Activated CD4-positive, alpha-beta T cell treated with anti-CD3 and anti-CD28 coated beads for 24 hours (primary cell): ENCODE data around the gene HHIPL1.

Experiments
- DNase-seq, 2 donors: peaks; one replicate each; pipeline ENCODE4 v3.0.0-alpha.2; 2020; ENCODE audit warnings: low read depth in 2 of 2

The HHIPL1 gene

DNA sequence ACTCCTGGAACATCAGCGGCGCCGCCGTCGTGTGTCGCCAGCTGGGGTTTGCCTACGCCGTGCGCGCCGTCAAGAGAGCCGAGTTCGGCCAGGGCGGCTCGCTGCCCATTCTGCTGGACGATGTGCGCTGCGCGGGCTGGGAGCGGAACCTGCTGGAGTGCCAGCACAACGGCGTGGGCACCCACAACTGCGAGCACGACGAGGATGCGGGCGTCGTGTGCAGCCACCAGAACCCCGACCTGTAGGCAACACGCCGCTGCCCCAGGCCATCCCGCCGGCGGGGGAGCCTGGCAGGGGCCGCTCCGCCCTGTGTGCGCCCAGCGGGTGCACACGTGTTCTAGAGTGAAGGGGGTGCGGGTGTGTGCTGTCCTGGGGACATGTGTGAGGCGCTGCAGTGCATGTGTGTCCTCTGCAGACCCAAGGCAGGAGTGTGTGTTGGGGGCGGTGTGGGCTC, 30.5 kb downstream of the HHIPL1 start:
- DNase-seq, result no peak

- DNase-seq, result no peak
Measured at GRCh38 chr14:99675951-99676350, 31.0 kb downstream of the HHIPL1 start.

- no peak for DNase-seq
Measured at GRCh38 chr14:99676657-99677056, 31.7 kb downstream of the HHIPL1 start.

DNA sequence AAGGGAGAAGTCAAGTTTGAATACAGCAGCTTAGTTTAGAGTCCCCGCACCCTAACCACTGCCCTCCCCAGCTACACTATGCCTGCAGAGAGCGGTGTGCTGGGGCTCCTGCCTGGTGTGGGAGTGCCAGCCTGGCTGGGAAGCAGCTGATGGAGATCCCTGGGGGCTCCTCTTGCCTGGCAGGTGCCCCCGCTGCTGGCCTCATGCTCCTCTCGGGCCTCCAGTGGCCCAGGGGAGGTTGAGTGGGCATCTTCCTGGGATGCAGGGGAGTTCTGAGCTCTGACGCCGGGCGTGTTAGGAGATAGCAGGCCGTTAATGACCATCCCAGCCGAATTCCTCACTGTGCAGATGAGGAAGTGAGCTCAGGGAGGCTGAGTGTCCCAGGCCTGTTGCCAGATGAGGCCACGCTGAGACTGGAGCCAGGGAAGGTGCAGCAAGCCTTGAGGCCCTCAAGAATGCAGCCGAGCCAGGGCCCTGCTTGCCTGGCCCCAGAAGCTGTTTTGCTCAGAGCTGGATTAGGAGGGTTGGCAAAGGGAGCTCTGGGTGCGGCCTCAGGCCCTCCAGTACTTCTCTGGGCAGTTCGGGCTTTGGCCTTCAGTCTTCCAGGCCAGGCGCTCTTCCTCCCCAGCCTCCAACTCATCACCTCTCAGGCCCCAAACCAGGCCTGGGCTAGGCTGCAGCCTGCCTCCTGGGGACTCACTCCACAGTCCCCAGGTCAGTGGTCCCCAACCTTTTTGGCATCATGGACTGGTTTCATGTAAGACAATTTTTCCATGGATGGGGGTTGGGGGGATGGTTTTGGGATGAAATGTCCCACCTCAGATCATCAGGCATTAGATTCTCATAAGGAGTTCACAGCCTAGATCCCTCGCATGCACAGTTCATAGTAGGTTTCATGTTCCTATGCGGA, 32.6 kb downstream of the HHIPL1 start:
- no peak for DNase-seq

DNA sequence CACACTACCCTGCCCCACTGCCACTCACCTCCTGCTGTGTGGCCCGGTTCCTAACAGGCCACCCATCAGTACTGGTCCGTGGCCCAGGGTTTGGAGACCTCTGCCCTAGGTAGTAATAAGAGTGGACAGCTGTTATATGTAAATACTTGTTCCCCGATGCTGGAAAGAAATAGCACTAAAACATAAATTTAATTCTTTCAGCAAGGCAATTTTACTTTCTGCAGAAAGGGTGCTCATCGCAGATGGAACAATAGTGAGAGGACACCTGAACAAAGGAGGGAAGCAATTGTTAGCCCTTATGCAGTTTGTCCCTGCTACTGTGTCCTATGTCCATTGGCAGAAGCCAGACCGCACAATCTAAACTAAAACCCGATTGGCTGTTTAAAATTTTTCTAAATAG, 33.3 kb downstream of the HHIPL1 start:
- no peak for DNase-seq

DNA sequence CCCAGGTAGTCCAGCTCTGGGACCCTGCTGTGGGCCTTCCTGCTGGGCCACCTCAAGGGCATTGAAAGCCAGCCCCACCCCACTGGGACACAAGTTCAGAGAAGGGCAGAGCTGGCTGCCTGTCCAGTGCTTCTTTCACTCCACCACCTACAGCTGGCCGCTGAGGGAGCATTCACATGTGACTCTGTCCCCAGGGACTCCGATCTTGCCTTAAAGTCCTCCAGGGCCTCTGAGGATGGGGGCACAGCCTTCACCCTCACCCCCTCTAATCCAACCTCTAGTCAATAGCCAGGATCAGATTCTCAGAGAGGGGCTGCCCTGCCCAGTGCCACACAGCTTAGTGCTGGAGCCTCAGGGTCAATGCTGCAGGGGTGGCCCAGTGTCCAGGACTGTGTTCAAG, 34.2 kb downstream of the HHIPL1 start:
- DNase-seq, result no peak

DNA sequence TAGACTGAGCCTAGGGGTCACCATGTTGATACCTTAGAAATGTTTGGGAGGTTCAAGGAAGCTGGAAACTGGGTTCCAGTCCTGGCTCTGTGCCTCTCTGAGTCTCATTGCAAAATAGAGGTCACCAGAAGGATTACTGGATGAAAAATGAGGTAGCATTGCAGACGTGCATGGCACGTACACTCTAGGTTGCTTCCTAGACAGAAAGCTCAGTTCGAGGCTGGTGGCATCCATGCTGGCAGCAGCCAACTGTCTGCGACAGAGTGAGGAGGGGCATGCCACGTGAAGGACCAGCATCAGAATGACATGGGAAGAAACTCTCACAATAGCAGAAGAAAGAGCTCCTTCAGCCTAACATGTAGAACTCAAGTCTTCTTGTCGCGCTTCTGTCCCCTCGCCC, 34.6 kb downstream of the HHIPL1 start:
- DNase-seq, result no peak

DNA sequence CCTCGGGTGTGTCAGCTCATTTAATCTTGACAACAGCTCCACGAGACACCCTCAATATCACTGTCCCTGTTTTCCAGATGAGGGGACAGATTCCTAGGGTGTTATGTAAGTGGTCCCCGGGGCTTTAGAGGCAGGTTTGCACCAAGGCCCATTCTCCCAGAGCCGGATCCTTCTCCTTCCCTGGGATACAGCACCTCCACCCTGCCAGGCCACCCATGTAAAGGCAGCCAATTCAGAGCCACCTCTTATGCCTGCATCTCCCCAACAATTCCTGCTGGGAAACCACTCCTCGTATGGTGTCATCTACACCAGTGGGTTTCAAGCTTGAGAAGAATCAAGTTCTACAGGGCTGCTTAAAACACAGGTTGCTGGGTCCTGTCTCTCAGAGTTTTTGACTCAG, 35.1 kb downstream of the HHIPL1 start:
- DNase-seq, result no peak

DNA sequence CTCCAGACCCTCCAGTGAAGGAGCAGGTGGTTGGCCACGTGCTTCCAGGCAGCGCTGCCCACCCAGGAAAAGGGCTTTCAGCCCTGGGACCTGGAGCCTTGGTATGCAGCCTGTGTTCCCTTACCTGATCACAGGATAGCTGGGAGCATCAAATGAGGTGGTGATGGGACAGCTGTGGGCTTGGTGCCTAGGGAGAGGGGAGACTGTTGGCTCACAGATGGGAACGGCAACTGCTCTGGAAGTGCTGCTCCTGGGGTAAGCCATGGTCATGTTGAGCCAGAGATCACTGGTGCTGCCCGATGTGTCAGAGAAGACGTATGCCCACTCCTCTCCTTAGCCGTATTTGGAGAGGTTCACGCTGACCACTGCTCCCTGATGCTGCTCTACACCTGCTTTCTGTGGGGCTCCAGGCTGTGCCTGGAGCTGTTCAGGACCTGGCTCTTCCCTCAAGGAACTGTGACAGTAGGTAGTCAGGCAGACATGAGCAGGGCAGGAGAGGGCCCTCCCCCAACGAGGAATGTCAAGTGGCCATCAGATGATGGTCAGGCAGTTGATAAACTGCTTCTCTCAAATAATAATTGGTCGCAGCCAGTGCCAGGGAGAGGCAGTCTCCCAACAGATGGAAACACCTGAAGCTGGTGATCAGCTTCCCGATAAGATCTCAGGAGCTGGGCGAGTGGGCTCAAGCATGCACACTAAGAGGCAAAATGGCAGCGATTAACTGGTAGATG, 36.3 kb downstream of the HHIPL1 start:
- DNase-seq, result no peak

DNA sequence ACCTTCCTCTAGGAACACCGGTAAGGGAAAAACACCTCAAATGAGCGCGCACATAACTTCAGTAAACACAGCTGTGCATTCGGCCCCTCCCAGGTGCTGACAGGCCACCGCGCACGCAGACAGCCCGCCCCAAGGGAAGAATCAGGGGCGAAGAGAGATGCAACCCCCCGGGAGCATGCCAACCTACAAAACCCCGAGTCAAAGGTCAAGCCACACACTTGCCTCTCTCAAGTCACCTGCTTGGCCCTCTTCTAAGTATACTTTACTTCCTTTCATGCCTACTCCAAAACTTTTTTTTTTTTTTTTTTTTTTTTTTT, 36.9 kb downstream of the HHIPL1 start:
- no peak for DNase-seq

DNA sequence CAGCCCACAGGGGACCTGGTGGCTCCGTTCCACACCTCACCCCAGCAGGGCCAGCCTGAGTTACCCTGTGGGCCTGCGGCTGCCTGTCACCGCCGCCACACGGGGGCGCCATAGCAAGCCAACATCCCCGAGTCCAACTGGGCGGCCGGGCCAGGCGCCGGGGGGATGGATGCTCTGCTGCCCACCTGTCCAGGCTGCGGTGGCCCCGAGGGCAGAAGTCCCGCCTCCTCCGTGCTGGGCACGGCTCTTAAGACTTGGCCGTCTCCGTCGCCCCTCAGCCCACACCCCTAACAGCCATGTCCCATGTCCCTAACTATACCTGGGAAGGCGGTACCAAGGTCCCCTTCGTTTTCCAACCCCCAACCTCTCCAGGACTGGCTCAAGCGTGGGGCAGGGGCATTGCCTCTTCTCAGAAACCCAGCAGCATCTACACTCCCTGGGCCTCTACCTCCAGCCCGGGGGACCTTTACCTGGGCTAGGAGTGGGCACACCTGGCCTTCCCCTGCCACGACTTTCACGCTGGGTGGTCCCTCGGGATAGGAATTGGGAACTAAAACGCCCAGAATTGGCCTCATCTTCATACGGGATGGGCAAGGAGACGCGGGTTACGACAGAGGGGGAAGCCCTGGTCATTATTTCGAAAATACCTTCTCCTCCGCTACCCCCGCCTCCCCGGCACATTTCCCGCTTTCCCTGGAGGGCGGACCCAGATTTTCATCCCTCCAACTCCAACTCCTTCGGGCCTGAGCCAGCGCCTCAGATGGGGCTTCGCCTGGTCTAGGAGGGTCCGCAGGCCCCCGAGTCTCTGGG, 38.1 kb downstream of the HHIPL1 start:
- peak; percentile 77 for DNase-seq

DNA sequence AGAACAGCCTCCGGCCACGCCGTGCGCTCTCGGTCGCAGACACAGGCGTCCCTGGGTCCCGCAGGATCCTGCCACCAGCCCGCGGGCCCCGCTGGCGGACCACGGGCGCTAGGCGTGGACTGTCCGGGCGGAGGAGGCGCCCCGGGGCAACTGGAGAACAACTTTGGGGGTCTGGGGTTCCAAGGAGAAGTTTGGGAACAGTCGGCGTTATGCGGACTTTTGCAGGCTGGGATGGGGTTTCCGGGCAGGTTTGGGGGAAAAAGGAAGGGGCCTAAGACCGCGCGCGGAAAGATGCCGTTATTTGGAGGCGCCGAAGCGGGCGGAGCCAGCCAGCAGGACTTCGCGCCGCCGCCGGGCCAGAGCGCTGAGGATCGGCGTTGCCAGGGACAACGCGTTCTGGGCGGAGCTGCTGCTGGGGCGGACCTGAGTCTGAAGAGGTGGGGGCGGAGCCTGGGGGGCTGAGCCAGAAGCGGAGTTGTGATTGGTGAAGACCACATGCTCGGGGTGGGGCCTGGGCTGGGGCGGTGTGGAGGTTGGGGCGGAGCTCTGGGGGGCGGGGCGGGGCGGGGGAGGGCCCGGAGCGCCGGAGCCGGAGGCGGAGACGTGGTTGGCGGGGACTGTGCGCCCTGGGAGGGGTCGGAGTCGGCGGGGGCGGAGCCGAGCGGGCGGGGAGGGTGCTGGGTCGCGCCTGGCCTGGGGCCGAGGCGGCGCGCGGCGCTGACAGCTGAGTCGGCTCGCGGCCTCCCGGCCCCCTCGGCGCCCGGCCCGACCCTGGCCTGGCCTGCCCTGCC, 38.9 kb downstream of the HHIPL1 start, which contains the start of gene CYP46A1:
TSS of gene CYP46A1 (plus strand) at position 680 of the 791 bp plus-strand sequence. CDS start 120 bp downstream, outside the sequence.
- DNase-seq, result peak; percentile 99

GRCh38 chr14:99684410-99684934, 39.5 kb downstream of the HHIPL1 start:
- no peak for DNase-seq

GRCh38 chr14:99685151-99685591, 40.2 kb downstream of the HHIPL1 start:
- no peak for DNase-seq

DNA sequence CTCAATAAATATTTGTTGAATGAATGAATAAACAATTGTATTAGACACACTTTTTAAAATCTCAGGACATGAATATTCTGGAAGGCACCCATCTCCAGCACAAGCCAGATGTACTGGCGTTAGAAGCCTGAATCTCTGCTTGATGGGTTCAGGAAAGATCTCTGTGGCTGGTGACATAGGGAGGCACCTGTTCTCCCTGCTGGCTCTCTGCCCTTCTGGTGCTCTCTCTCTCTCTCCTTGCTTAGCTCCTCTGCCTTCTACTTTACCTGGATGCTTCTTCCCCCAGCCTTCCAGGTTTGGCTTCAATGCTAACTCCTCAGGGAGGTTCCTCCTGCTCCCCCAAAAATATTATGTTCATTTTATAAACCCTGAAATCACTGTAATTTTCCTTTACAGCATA, 40.7 kb downstream of the HHIPL1 start:
- DNase-seq, result no peak

DNA sequence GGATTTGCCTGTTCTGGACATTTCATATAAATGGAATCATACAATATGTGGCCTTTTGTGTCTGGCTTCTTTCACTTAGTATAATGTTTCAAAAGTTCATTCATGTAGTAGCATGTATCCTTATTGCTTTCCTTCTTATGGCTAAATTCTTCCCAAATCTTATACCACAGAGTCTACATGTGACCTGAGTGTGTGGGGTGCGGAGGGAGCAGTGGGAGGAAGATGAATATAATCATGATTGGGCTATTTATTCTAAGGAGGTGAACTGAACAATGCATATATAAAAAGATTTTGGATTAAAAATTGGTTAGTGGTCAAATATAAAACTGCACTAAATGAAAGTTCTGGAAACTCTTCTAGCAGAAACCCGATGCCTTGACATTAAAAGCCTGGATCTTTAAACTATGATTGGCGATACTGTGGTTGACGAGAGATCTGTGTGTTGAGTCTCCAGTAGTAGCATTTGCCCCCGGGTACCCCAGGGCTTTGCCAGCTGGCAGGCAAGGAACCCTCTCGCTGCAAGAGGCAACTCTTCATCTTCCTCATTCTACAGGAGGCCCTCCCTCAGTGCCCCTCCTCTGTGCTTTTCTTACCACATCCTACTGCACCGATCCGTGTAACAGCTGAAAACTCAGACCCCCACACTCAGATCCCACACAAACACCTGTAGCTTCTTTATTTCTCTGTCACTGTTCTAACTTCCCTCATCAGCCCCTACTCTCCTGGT, 41.8 kb downstream of the HHIPL1 start:
- no peak for DNase-seq

DNA sequence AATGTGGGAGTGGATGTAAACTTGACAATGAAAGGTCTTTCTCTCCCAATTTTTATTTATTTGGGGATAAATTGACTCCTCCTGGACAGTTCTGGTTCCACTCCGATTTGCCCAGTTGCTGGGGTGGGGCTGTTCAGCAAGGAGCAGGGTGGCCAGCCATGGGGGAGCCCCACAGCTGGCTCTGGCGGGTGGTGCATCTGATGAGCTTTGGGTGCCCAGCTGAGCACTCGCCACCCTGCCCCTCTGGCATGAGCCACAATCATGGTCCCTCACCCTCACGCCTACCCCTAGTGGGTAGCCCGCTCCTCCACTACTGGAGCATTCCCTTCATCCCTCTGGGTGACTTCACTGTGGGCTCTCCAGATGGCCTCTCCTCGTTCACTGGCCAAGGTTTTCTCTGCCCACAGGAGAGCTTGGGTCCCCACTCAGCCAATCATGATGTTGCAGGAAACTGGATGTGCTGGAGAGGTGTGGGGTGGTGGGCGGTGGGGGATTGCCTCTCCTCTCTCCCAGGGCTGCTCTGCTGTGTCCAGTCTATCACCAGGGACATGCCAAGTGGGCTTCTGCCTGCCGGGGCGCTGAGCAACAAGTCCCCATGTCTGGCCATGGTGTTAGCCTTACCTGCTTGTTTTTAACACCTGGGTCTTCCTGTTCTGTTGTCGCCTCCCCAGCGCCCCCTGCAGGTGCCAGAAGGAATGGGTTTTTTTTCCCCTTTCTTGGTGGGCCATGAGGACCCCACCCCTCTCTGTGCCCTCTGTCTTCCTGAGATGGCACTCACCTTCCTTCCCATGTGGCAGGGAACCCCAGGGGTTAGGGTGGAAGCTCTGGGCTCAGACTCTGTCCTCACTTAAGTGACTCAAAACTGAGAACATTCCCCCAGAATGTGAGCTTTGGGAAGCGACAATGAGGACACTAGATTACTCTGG, 42.6 kb downstream of the HHIPL1 start:
- no peak for DNase-seq

GRCh38 chr14:99688210-99688581, 43.3 kb downstream of the HHIPL1 start:
- no peak for DNase-seq

GRCh38 chr14:99688629-99689028, 43.7 kb downstream of the HHIPL1 start:
- DNase-seq, result no peak
